ENCODE results near the gene TRAF7.

TRAF7 gene

GRCh38 chr16:2188395-2188794, 32.8 kb downstream of the TRAF7 start:
- TF ChIP-seq CTCF (IDR thresholded peaks at IDR 0.05; ENCODE audit: borderline replicate concordance, insufficient read depth, low read depth, low read length): no peak
- no peak overlapping the region for H3K4me3 ChIP-seq (ENCODE audit: low read depth, low read length)

DNA sequence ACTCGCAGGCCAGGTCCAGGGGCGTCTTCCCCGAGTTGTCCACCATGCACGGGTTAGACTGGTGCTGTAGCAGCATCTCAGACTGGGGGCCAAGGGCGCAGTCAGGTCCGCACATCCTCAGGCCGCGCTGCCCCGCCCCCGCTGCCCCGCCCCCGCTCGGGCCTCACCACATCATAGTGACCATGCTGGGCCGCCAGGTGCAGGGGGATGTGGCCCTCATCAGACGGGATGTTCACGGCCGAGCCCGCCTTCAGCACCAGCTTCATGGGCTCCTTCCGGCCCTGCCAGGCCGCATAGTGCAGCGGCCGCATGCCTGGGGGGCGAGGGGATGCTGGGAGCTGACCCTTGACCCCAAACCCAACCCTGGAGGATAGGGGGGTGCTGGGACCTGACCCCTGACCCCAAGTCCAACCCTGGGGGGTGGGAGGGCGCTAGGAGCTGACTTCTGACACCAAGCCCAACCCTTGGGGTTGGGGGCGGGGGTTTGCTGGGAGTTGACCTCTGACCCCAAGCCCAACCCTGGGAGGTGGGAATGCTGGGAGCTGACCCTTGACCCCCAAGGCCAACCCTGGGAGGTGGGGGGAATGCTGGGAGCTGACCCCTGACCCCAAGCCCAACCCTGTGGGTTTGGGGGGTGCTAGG, 33.8 kb downstream of the TRAF7 start:
- no peak for TF ChIP-seq CTCF (IDR thresholded peaks at IDR 0.05; ENCODE audit: borderline replicate concordance, insufficient read depth, low read depth, low read length)
- H3K4me3 ChIP-seq (ENCODE audit: low read depth, low read length): no peak overlapping the region

DNA sequence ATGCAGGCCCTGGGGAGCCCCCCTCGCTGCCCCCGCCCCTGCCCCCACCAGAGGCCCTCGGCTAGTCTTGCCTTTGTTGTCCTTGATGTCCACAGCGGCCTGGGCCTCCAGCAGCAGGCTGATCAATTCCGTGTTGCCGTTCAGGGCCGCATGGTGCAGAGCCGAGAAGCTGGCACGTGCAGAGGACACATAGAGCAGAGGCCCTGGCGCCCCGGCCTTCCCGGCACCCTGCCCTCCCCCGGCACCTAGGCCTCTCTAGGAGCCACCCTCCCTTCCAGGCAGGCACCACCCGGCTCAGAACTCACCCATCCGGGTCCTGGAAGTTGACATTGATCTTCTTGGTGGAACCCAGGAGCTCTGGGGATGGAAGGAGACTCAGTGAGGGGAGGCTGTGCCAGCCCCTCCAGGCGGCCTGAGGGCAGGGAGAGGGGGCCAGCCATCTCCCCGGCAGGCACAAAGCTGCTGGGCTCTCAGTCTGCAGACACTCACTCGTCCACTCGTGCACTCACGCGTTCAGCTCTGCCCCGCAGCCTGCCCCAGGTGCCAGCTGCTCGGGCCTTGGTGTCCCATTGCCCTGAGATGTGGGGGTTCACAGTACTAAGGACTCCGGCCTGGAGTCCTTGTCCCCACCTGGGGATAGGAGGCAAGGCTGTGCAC, 34.5 kb downstream of the TRAF7 start:
- TF ChIP-seq CTCF (IDR thresholded peaks at IDR 0.05; ENCODE audit: borderline replicate concordance, insufficient read depth, low read depth, low read length): no peak
- no peak overlapping the region for H3K4me3 ChIP-seq (ENCODE audit: low read depth, low read length)

DNA sequence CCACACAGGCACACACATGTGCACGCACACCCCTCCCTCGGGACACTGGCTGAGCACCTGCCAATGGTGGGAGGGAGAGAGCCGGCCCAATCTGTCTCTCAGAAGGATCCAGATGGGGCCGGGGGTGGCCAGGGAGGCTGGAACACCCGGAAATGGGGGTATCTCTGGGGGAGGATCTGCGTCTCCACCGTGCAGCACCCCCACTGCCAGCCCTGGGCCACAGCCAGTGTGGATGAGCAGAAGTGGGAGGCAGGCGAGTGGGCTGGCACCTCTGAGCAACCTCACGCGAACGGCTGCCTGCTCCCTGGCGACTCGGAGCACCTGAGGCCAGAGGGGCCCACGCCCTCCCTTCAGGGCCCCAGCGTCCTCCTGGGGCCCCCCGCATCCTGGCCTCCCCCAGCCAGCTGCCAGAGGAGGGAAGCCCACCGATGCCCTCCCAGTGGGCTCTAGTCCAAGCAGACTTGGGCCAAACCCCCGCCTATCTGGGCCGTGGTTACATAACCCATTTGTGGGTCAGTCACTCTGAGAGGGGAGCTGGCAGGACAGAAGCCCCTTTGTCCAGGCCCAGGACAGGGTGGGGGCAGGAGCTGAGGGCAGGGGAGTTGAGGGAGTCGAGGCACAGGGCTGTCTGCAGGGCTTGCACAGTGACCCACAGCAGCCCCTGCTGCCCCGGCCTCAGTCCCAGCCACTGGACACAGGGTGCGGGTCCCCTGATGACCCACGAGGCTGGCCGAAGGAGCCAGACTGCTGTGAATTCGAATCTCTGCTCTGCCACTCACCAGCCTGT, 35.3 kb downstream of the TRAF7 start:
- TF ChIP-seq CTCF (IDR thresholded peaks at IDR 0.05; ENCODE audit: borderline replicate concordance, insufficient read depth, low read depth, low read length): no peak

DNA sequence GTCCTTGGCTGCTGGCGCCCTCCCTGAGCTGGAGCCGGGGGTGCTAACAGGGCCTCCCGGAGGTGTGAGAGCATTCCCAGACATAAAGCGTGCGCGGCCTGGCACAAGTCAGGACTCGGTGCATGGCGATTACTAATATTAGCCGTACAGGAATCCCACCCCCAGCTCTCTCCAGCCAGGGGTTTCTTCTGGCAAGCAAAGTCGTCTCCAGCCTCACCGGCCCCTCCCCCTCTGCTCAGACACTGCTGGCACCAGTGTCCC, 35.8 kb downstream of the TRAF7 start:
- no peak overlapping the region for H3K4me3 ChIP-seq (ENCODE audit: low read depth, low read length)
- TF ChIP-seq CTCF (IDR thresholded peaks at IDR 0.05; ENCODE audit: borderline replicate concordance, insufficient read depth, low read depth, low read length): no peak

More for the DNA sequence above, 35.3 kb downstream of the TRAF7 start:
- no peak overlapping the region for H3K4me3 ChIP-seq (ENCODE audit: low read depth, low read length)

DNA sequence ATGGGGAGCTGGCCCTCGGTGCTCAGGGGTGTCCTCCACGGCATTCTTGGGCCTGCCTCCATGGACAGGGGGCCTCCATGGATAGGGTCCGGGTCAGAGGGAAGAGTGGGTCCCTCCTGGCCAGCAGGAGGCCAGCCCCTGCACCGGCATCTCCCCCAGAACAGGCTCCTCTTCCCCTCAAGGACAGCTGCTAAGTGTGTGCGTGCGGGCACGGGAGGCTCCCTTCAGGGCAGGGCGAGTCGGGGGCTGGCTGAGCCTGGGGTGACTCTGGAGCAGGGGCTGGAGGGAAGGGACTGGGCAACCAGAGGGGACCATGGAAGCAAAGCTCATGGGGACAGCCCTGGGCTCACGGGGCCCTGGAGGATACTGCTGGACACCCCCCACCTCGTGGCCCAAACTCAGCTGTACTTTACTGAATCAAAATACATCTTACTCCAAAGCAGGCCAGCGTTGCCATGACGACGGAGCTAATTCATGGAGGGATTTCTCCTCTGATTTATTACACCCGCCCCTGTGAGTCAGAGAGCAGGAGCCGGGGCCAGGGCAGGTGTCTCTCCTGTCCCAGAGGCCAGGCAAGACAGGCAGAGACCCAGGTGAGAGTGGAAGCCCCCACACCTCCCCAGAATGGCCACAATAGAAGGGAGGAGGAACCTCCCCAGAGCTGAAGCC, 38.7 kb downstream of the TRAF7 start:
- H3K4me3 ChIP-seq (ENCODE audit: low read depth, low read length): no peak overlapping the region
- TF ChIP-seq CTCF (IDR thresholded peaks at IDR 0.05; ENCODE audit: borderline replicate concordance, insufficient read depth, low read depth, low read length): no peak
